Breast epithelium (tissue), 4 donors: ENCODE measurements around the gene EPS8. TPM values are rescaled to one million over a fixed set of nuclear protein-coding genes. Genes with fewer than 3 reads are reported as not detected.

Source experiments
- DNase-seq, 2 donors: peaks; one replicate each; pipeline ENCODE4 v3.0.0-alpha.2; 2019; ENCODE audit warnings: low spot score in 2 of 2
- H3K27ac ChIP-seq, 2 donors: fragments of 200-600 bp; sonication (generic) in 1 of 2; one replicate each; pipeline ENCODE4 v1.5.1; 2016 to 2019; ENCODE audit warnings: mild to moderate bottlenecking in 1 of 2
- H3K27me3 ChIP-seq, 2 donors: fragments of 200-600 bp; sonication (generic) in 1 of 2; one replicate each; pipeline versions ENCODE4 v1.5.1 to v1.6.0; 2017 to 2019; ENCODE audit warnings: control low read depth in 1 of 2, mild to moderate bottlenecking in 1 of 2
- H3K36me3 ChIP-seq: fragments of 200-600 bp; one replicate; pipeline ENCODE4 v1.5.1; 2019
- H3K4me1 ChIP-seq, 2 donors: fragments of 200-600 bp; sonication (generic); one replicate each; pipeline ENCODE4 v1.5.1; 2016 to 2019; ENCODE audit warnings: control low read depth in 1 of 2
- H3K4me3 ChIP-seq, 3 donors: fragments of 200-600 bp; sonication (generic); 1 replicate in 2 of 3; 2 replicates in 1 of 3; pipeline ENCODE4 v1.5.1; 2016 to 2019; ENCODE audit warnings: mild to moderate bottlenecking in 3 of 3, moderate library complexity in 2 of 3
- H3K9me3 ChIP-seq, 2 donors: fragments of 200-600 bp; sonication (generic) in 1 of 2; one replicate each; pipeline ENCODE4 v1.5.1; 2016 to 2019; ENCODE audit warnings: control low read depth in 1 of 2
- POLR2A ChIP-seq: fragments of 450-650 bp; IDR thresholded peaks from one replicate; pipeline ENCODE4 v1.6.1; 2016; ENCODE audit warnings: antibody characterized with exemption, mild to moderate bottlenecking, moderate library complexity
- POLR2AphosphoS5 ChIP-seq, 3 donors: sonication (generic); formaldehyde crosslinking; IDR thresholded peaks; one replicate each; pipeline ENCODE4 v1.6.1; 2017; ENCODE audit warnings: antibody characterized with exemption in 3 of 3
- intact Hi-C: fragments of 100-400 bp; cut with DNase I; formaldehyde crosslinking; loops from one replicate; pipeline ENCODE4 v1.15.1; 2023; ENCODE audit warnings: low total_unique reads
- total RNA-seq, 3 donors: library from RNA; depleted of rRNA; stranded (reverse); fragments of >200 nt; gene quantifications; one replicate each; pipeline ENCODE4 v1.1.0, GENCODE V29; 2016
- TF ChIP-seq, protein P1 (sequence below), 3 donors: fragments of 450-650 bp; IDR thresholded peaks; one replicate each; pipeline ENCODE4 v1.5.1; 2016 to 2017; ENCODE audit warnings: antibody characterized with exemption in 3 of 3, mild to moderate bottlenecking in 3 of 3, moderate library complexity in 3 of 3

The EPS8 gene
- total RNA-seq, 3 donors from 2014 or later = 137 to 244 (median 168) TPM

DNA sequence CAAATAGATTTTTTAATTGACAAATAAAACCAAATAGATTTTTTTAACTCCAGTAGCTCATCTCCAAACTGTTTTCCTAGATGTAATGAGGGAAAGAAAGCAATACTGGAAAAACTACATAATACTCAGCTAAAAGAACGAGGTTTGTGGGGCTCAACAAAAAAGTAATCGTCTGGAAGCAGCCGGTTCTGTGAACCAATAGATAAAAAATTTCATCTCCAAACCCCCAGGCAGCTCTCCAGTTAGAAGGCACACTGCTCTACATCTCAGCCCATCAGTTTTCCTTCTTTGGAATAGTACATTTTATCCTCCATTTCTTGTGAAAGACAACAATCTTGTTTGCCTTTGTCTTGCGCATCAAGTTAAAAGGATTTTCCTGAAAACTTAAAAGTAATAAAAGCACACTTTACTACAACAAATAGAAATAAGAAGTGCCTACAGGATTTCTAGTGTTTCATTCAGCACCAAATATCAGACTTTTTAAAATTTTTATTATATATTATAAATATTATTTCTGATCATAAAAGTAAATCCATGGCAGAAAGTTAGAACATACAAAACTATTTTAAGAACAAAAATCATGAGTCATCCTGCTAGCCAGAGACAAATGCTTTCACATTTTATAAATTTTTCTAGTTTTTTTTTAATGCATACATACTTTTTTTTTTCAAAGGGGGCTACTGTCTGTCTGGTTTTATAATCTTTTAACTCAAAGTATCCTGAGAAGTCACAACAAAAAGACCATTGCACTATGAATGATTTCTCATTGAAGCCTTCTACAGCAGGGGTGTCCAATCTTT lies 67.7 kb downstream of the EPS8 start:
- Histone ChIP-seq H3K27ac (no peak overlapping the region), H3K9me3 (no peaks in the 10 kb centered on the region), H3K27me3 (no peaks in the 10 kb centered on the region), H3K36me3 (no peaks in the 10 kb centered on the region), H3K4me3 (no peak overlapping the region), H3K4me1 (no peaks in the 10 kb centered on the region)
- intact Hi-C loops = no loop called here
- no peak for TF ChIP-seq POLR2AphosphoS5 (IDR thresholded peaks at IDR 0.05)
- TF ChIP-seq POLR2A = no peak
- TF ChIP-seq, protein P1, sequence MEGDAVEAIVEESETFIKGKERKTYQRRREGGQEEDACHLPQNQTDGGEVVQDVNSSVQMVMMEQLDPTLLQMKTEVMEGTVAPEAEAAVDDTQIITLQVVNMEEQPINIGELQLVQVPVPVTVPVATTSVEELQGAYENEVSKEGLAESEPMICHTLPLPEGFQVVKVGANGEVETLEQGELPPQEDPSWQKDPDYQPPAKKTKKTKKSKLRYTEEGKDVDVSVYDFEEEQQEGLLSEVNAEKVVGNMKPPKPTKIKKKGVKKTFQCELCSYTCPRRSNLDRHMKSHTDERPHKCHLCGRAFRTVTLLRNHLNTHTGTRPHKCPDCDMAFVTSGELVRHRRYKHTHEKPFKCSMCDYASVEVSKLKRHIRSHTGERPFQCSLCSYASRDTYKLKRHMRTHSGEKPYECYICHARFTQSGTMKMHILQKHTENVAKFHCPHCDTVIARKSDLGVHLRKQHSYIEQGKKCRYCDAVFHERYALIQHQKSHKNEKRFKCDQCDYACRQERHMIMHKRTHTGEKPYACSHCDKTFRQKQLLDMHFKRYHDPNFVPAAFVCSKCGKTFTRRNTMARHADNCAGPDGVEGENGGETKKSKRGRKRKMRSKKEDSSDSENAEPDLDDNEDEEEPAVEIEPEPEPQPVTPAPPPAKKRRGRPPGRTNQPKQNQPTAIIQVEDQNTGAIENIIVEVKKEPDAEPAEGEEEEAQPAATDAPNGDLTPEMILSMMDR (IDR thresholded peaks at IDR 0.05) = no peak
- DNase-seq = no peak

DNA sequence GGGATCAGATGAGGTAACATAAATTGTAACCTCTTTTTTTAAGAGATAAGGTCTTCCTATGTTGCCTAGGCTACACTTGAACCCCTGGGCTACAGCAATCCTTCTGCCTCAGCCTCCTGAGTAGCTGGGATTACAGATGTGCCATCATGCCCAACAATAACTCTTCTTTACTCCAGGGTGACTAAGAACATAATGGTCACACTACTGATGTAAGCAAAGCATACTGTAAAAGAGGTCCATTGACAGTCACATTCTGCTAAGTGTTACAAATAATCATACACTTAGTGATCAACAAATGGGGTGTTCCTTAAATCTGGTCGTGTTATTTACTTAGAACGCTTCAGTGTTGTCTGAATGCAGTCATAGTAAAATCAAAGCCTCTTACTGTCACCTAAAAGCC lies 68.9 kb downstream of the EPS8 start:
- no peak for DNase-seq
- Histone ChIP-seq H3K27ac (no peak overlapping the region), H3K4me1 (peaks cover 0 to 10% of the 10 kb centered on the region in 2 donors)

DNA sequence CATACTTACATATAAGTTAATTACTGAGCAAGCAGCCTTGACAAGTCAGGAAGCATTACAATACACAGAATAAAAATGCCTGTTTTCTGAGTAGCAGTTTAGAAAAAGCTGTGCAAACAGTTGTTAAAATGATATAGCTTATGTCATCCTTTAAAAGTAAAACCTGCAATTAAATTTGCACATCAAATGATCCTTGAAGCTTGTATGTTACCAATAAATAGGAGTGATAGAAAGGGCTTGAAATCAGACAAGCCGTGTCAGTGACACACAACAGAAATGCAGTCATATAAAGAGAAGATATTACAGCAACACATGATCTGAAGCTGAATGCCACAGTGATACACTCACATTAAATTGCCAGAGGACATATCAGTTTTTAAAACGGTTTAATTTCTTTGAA lies 70.0 kb downstream of the EPS8 start:
- no peak for DNase-seq
- TF ChIP-seq POLR2AphosphoS5 (IDR thresholded peaks at IDR 0.05) (no peak), POLR2A (no peak)
- TF ChIP-seq, protein P1 (IDR thresholded peaks at IDR 0.05) = no peak
- Histone ChIP-seq H3K4me1 (peaks cover 0 to 10% of the 10 kb centered on the region in 2 donors), H3K27ac (no peak overlapping the region), H3K36me3 (no peaks in the 10 kb centered on the region), H3K27me3 (no peaks in the 10 kb centered on the region), H3K9me3 (no peaks in the 10 kb centered on the region), H3K4me3 (no peak overlapping the region)
- intact Hi-C loops = no loop called here

More for the DNA sequence above, 68.9 kb downstream of the EPS8 start:
- no peaks in the 10 kb centered on the region for H3K27me3 ChIP-seq
- intact Hi-C loops = no loop called here
- no peaks in the 10 kb centered on the region for H3K36me3 ChIP-seq
- H3K9me3 ChIP-seq = no peaks in the 10 kb centered on the region
- H3K4me3 ChIP-seq = no peak overlapping the region
- no peak for TF ChIP-seq POLR2AphosphoS5 (IDR thresholded peaks at IDR 0.05)

DNA sequence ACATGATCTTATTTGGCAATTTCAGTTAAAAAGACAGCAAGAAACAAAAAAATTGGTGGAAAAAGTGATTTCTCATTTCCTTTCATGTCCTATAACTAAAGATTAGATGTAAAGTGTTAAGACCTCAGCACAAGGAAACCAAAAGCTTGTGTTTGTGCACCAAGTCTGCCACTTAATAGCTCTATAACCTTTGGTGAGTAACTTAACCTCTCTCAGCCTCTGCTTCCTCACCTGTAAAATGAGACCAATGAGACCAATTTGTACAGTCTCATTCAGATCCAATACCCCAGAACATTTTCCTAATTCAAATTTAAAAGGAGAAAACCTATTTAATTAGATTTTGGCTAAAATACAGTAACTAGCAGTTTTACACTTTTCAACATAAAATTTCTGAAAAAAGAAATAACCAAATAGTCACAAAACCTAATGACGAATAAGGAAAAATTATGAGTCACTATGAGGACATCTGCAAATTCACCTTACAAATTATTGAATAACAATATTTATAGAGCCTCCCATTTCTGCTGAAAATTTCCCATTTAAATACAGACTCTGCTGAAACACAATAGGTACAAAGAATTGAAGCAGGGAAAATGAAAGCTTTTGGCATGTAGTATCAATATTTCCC lies 71.1 kb downstream of the EPS8 start:
- DNase-seq = no peak
- no peaks in the 10 kb centered on the region for H3K9me3 ChIP-seq
- H3K27me3 ChIP-seq = no peaks in the 10 kb centered on the region
- no peak for TF ChIP-seq POLR2AphosphoS5 (IDR thresholded peaks at IDR 0.05)
- peaks cover 0 to 10% of the 10 kb centered on the region in 2 donors for H3K4me1 ChIP-seq
- H3K36me3 ChIP-seq = no peaks in the 10 kb centered on the region
- intact Hi-C loops = no loop called here
- no peak overlapping the region for H3K27ac ChIP-seq
- no peak overlapping the region for H3K4me3 ChIP-seq

DNA sequence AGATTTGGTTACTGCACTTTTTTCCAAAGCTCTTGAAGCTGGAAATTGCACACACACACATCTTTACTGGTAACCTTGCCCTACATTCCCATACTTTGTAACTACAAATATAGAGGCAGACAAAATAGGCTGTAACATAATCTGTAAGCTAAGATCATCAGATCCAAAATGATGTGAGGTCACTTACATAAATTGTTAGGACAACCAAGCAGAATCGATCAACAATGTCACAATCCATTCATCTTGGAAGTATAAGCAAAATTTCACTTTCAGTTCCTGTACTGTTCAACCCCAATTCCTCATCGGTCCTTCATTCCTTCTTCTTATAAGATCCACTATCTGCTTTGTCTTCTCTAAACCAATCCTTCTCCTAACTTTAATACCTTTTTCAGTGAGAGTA lies 72.6 kb downstream of the EPS8 start:
- Histone ChIP-seq H3K27me3 (no peaks in the 10 kb centered on the region), H3K4me1 (peaks cover 0 to 10% of the 10 kb centered on the region in 2 donors), H3K9me3 (no peaks in the 10 kb centered on the region), H3K36me3 (no peaks in the 10 kb centered on the region), H3K27ac (no peak overlapping the region), H3K4me3 (no peak overlapping the region)
- no peak for DNase-seq
- intact Hi-C loops = no loop called here
- TF ChIP-seq POLR2AphosphoS5 (IDR thresholded peaks at IDR 0.05) (no peak), POLR2A (no peak)
- TF ChIP-seq, protein P1 (IDR thresholded peaks at IDR 0.05) = no peak

DNA sequence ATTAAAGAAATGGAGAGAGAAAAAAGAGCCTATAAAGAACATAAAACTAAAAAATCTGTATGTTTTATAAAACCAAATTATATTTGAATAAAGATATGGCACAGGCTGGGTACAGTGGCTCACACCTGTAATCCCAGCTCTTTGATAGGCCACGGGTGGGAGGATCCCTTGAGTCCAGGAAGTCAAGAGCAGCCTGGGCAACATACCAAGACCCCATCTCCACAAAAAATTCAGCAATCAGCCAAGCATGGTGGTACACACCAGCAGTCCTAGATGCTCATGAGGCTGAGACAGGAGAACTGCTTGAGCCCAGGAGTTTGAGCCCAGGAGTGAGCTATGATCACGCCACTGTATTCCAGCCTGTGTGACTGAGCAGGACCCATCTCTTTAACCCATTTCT lies 74.9 kb downstream of the EPS8 start:
- no peak for DNase-seq
- no peak for TF ChIP-seq POLR2AphosphoS5 (IDR thresholded peaks at IDR 0.05)
- Histone ChIP-seq H3K27ac (no peak overlapping the region), H3K4me3 (no peak overlapping the region), H3K36me3 (no peaks in the 10 kb centered on the region), H3K4me1 (peaks cover 0 to 10% of the 10 kb centered on the region in 2 donors), H3K9me3 (no peaks in the 10 kb centered on the region), H3K27me3 (no peaks in the 10 kb centered on the region)
- intact Hi-C loops = no loop called here
